Transverse colon (tissue), 3 donors: ENCODE data around the gene ATE1.

Source experiments
- CTCF ChIP-seq, 5 experiments: fragments of 200-600 bp in 3 of 5; fragments of 450-650 bp in 2 of 5; sonication (generic) in 3 of 5; IDR thresholded peaks; 1 replicate in 2 of 5; 2 replicates in 3 of 5; pipeline ENCODE4 v1.5.1; 2016 to 2017; ENCODE audit warnings: antibody characterized with exemption in 5 of 5, inconsistent platforms in 3 of 5, mild to moderate bottlenecking in 2 of 5, moderate library complexity in 1 of 5
- EP300 ChIP-seq: sonication (generic); formaldehyde crosslinking; IDR thresholded peaks from one replicate; pipeline ENCODE4 v1.6.1; 2017; ENCODE audit warnings: antibody characterized with exemption, low read depth
- POLR2A ChIP-seq: fragments of 450-650 bp; IDR thresholded peaks from one replicate; pipeline ENCODE4 v1.6.1; 2016; ENCODE audit warnings: antibody characterized with exemption, mild to moderate bottlenecking, moderate library complexity

- TF ChIP-seq CTCF (IDR thresholded peaks at IDR 0.05) (no peak), EP300 (no peak), POLR2A (no peak)
Measured at GRCh38 chr10:121804460-121804859, 123.4 kb downstream of the ATE1 start.
